ENCODE measurements around the gene ACHE. TPM values are rescaled to one million over a fixed set of nuclear protein-coding genes. Genes with fewer than 3 reads are reported as not detected.

ACHE gene
- total RNA-seq, 1 experiment from 2014 or later: 7.0 TPM

DNA sequence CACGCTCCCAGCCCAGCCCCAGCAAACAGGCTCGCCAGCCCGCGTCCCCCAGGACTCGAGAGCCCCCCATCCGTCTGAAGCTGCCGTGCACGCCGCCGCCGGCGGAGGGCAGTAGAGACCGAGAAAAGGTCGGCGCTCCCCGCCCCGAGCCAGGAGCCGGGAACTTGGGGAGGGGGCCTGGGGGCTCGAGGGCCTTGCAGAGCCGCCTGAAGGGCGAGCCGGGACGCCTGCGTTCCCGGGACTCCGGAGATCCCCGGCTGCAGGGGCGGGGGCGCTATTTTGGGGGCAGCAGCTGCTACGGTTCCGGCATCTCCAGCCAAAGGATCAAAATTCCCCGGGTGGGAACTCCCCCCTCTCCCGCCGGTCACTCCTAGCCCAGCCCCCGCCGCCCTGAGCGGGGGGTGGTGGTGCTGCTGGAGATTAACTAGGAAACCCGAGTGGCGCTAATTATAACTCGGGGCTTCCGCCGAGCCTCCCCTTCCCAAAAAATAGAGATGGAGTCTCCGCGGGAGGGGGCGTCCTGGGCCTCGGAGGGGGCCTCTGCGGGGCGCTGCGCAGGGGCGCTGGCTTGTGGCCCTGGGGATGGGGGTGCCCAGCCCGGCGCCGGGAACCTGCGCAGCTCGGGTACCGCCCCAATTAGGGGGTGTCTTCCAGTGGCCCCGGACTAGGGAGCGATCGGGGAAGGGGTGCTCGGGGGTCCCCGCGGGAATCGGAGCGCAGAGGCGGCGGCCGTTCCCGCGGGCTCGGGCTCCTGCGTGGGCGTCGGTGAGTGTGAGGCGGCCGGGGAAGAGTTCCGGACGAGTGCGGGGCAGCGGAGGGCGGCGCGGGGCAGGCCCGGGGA lies 608 bp downstream of the ACHE start:
- H3K9ac ChIP-seq (ENCODE audit: extremely low read depth, insufficient read length, low read length): no peak overlapping the region

More for the DNA sequence above, 608 bp downstream of the ACHE start:
- no peak overlapping the region for H4K91ac ChIP-seq (ENCODE audit: insufficient read length, low read depth, low read length)
- peaks cover 2% of the 10 kb centered on the region; the same call in 1 of the 2 replicates for H3K4me1 ChIP-seq (ENCODE audit: insufficient read depth, low read length)
- H3K27me3 ChIP-seq (ENCODE audit: insufficient read depth, low read length): peaks cover 7% of the 10 kb centered on the region
- Mint-ChIP-seq H3K36me3 (ENCODE audit: insufficient read depth in 1 of 3, low read depth in 3 of 3) (no peaks in the 10 kb centered on the region), H3K9me3 (no peaks in the 10 kb centered on the region; a peak in 2 of 5 replicates), H3K4me1 (peaks cover 24 to 25% of the 10 kb centered on the region in 2 experiments), H3K4me3 (peak overlapping the region; percentile 54 to 71), H3K27ac (no peak overlapping the region), H3K27me3 (ENCODE audit: low read depth) (peaks cover 25% of the 10 kb centered on the region)
- no CpG with 5 or more reads among the region's 83 CpGs for WGBS (ENCODE audit: extremely low coverage, insufficient read length, low lambda C conversion rate)
- H3K79me1 ChIP-seq (ENCODE audit: insufficient read depth, low read depth, low read length, poor library complexity, severe bottlenecking): no peaks in the 10 kb centered on the region
- H3K79me2 ChIP-seq (ENCODE audit: insufficient read depth, low read length): no peaks in the 10 kb centered on the region
- H3K4me2 ChIP-seq (ENCODE audit: insufficient read depth, insufficient read length, low read length): peak overlapping the region; percentile 33
- H2AK5ac ChIP-seq (ENCODE audit: insufficient read length, low read length): no peak overlapping the region
- H2AFZ ChIP-seq (ENCODE audit: low read length): no peak overlapping the region
- H3T11ph ChIP-seq (ENCODE audit: low read length): no peak overlapping the region
- H3K23ac ChIP-seq (ENCODE audit: insufficient read length, low read depth, low read length): no peak overlapping the region
- no peaks in the 10 kb centered on the region for H3K9me3 ChIP-seq (ENCODE audit: control insufficient read depth, low read depth, low read length)
- H3K18ac ChIP-seq (ENCODE audit: insufficient read length, low read depth, low read length): no peak overlapping the region
- no peak overlapping the region for H2BK120ac ChIP-seq (ENCODE audit: low read depth, low read length, poor library complexity, severe bottlenecking)
- no peak overlapping the region for H4K8ac ChIP-seq (replicated peaks; ENCODE audit: insufficient read length, low read depth, low read length)
- H2BK20ac ChIP-seq (ENCODE audit: low read depth, low read length, poor library complexity, severe bottlenecking): no peak overlapping the region
- H4K5ac ChIP-seq (ENCODE audit: insufficient read length, low read depth, low read length): no peak overlapping the region
- H3K56ac ChIP-seq (ENCODE audit: insufficient read length, low read depth, low read length): no peak overlapping the region
- no peak overlapping the region for H3K14ac ChIP-seq (ENCODE audit: insufficient read depth, low read length)
- no peak overlapping the region for H2BK15ac ChIP-seq (ENCODE audit: low read depth, low read length)
- no peak overlapping the region for H3K27ac ChIP-seq (ENCODE audit: insufficient read length, low read depth, low read length)
- H4K20me1 ChIP-seq (ENCODE audit: control insufficient read depth, insufficient read depth, insufficient read length): no peaks in the 10 kb centered on the region
- H2BK5ac ChIP-seq (ENCODE audit: insufficient read length, low read length): no peak overlapping the region
- peaks cover 27% of the 10 kb centered on the region for H3K23me2 ChIP-seq (ENCODE audit: insufficient read length, low read depth, low read length, poor library complexity, severe bottlenecking)
- TF ChIP-seq, protein P1, sequence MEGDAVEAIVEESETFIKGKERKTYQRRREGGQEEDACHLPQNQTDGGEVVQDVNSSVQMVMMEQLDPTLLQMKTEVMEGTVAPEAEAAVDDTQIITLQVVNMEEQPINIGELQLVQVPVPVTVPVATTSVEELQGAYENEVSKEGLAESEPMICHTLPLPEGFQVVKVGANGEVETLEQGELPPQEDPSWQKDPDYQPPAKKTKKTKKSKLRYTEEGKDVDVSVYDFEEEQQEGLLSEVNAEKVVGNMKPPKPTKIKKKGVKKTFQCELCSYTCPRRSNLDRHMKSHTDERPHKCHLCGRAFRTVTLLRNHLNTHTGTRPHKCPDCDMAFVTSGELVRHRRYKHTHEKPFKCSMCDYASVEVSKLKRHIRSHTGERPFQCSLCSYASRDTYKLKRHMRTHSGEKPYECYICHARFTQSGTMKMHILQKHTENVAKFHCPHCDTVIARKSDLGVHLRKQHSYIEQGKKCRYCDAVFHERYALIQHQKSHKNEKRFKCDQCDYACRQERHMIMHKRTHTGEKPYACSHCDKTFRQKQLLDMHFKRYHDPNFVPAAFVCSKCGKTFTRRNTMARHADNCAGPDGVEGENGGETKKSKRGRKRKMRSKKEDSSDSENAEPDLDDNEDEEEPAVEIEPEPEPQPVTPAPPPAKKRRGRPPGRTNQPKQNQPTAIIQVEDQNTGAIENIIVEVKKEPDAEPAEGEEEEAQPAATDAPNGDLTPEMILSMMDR (conservative IDR thresholded peaks at IDR 0.05): peak; percentile 94
- DNase-seq: peak; percentile 80
- no peak overlapping the region for H3K4ac ChIP-seq (ENCODE audit: low read depth, low read length)
- no peak overlapping the region for H2BK12ac ChIP-seq (ENCODE audit: insufficient read length, low read depth, low read length)

Measured in H9 (cell line).